HepG2 (cell line): Measurements from ENCODE around the gene RGS19. TPM values are rescaled to one million over a fixed set of nuclear protein-coding genes. Genes with fewer than 3 reads are reported as not detected.

Experiments used
- BCL6 ChIP-seq: IDR thresholded peaks from 2 replicates; pipeline ENCODE4 v1.6.1; 2016; ENCODE audit warnings: missing genetic modification reagents, missing compliant biosample characterization
- CBFB ChIP-seq: sonication (generic); formaldehyde crosslinking; IDR thresholded peaks from 2 replicates; pipeline ENCODE4 v1.4.0; 2020; ENCODE audit warnings: missing genetic modification reagents
- CCDC6 ChIP-seq: sonication (generic); formaldehyde crosslinking; IDR thresholded peaks from 2 replicates; pipeline ENCODE4 v1.8.1; 2022; ENCODE audit warnings: mild to moderate bottlenecking, missing genetic modification reagents, moderate library complexity
- DPF2 ChIP-seq: sonication (generic); formaldehyde crosslinking; IDR thresholded peaks from 2 replicates; pipeline ENCODE4 v1.4.0; 2020; ENCODE audit warnings: mild to moderate bottlenecking, low read depth, missing genetic modification reagents, borderline replicate concordance
- ELF1 ChIP-seq: sonication (generic); formaldehyde crosslinking; IDR thresholded peaks from 2 replicates; pipeline ENCODE4 v1.4.0; 2020; ENCODE audit warnings: missing genetic modification reagents
- IRF2 ChIP-seq: IDR thresholded peaks from 2 replicates; pipeline ENCODE4 v1.6.1; 2018; ENCODE audit warnings: missing genetic modification reagents, missing compliant biosample characterization
- KLF16 ChIP-seq, 2 experiments: sonication (generic) in 1 of 2; formaldehyde crosslinking in 1 of 2; IDR thresholded peaks; 2 replicates each; pipeline versions ENCODE4 v1.6.1 to v1.8.0; 2016 to 2023; ENCODE audit warnings: missing genetic modification reagents in 2 of 2, missing compliant biosample characterization in 1 of 2
- LCORL ChIP-seq, 2 experiments: fragments of 450-650 bp in 1 of 2; sonication (generic) in 1 of 2; formaldehyde crosslinking in 1 of 2; IDR thresholded peaks; 2 replicates each; pipeline versions ENCODE4 v1.5.0 to v1.6.1; 2017 to 2020; ENCODE audit warnings: antibody characterized with exemption in 1 of 2, missing genetic modification reagents in 1 of 2
- MXI1 ChIP-seq: IDR thresholded peaks from 3 replicates; pipeline ENCODE4 v1.6.1; 2012; ENCODE audit warnings: low read depth, low read length, inconsistent platforms, borderline replicate concordance
- MZF1 ChIP-seq: sonication (generic); formaldehyde crosslinking; IDR thresholded peaks from 2 replicates; pipeline ENCODE4 v1.8.1; 2023; ENCODE audit warnings: mild to moderate bottlenecking, missing genetic modification reagents, borderline replicate concordance
- REPIN1 ChIP-seq: sonication (generic); formaldehyde crosslinking; IDR thresholded peaks from 2 replicates; pipeline ENCODE4 v1.8.0; 2022; ENCODE audit warnings: missing genetic modification reagents, low read depth, mild to moderate bottlenecking, borderline replicate concordance
- RFX5 ChIP-seq: IDR thresholded peaks from 2 replicates; pipeline ENCODE4 v1.6.1; 2011; ENCODE audit warnings: low read depth, low read length, improper control_type of control experiment
- RXRB ChIP-seq: IDR thresholded peaks from 2 replicates; pipeline ENCODE4 v1.6.1; 2016; ENCODE audit warnings: borderline replicate concordance, missing genetic modification reagents, missing compliant biosample characterization
- TAF1 ChIP-seq: sonication (generic); formaldehyde crosslinking; IDR thresholded peaks from 2 replicates; pipeline ENCODE4 v1.4.0; 2020; ENCODE audit warnings: missing genetic modification reagents
- ZNF124 ChIP-seq: sonication (generic); formaldehyde crosslinking; IDR thresholded peaks from 2 replicates; pipeline ENCODE4 v1.4.0; 2020; ENCODE audit warnings: missing genetic modification reagents
- ZNF232 ChIP-seq: sonication (generic); formaldehyde crosslinking; IDR thresholded peaks from 2 replicates; pipeline ENCODE4 v1.4.0; 2020; ENCODE audit warnings: missing genetic modification reagents, borderline replicate concordance
- ZNF335 ChIP-seq: sonication (generic); formaldehyde crosslinking; IDR thresholded peaks from 2 replicates; pipeline ENCODE4 v1.4.0; 2020; ENCODE audit warnings: missing genetic modification reagents
- polyA plus RNA-seq, 8 experiments: library from polyadenylated mRNA; depleted of rRNA in 3 of 8; stranded (reverse) in 7 of 8; unstranded in 1 of 8; fragments of >200 nt; fragmentation: Illumina TruSeq in 4 of 8; extraction: Trizol in 4 of 8; gene quantifications; 2 replicates each; pipeline versions ENCODE4 v1.2.1 to v1.2.3, GENCODE V29; 2011 to 2016; ENCODE audit warnings: low read depth in 4 of 8, missing spikeins in 1 of 8, mixed read lengths in 1 of 8; ENCODE audit not compliant: insufficient read depth in 1 of 8
- total RNA-seq, 5 experiments: library from RNA; depleted of rRNA; stranded (reverse); fragments of >200 nt; fragmentation: Illumina TruSeq; extraction: Trizol; gene quantifications; 2 replicates each; pipeline ENCODE4 v1.2.3, GENCODE V29; 2016; ENCODE audit warnings: low read depth in 1 of 5
- TF ChIP-seq, protein P1 (sequence below): sonication (generic); formaldehyde crosslinking; IDR thresholded peaks from 2 replicates; pipeline ENCODE4 v1.8.1; 2023; ENCODE audit warnings: mild to moderate bottlenecking, missing genetic modification reagents
- TF ChIP-seq, protein P2 (sequence below): IDR thresholded peaks from 2 replicates; pipeline ENCODE4 v1.6.1; 2016
- TF ChIP-seq, protein P3 (sequence below): IDR thresholded peaks from 2 replicates; pipeline ENCODE4 v1.6.1; 2018; ENCODE audit warnings: missing genetic modification reagents
- TF ChIP-seq, protein P4 (sequence below): sonication (generic); formaldehyde crosslinking; IDR thresholded peaks from 2 replicates; pipeline ENCODE4 v1.5.1; 2020; ENCODE audit warnings: mild to moderate bottlenecking, moderate library complexity, missing genetic modification reagents
- TF ChIP-seq, protein P5 (sequence below): IDR thresholded peaks from 2 replicates; pipeline ENCODE4 v1.6.1; 2016; ENCODE audit warnings: missing compliant biosample characterization, missing genetic modification reagents, borderline replicate concordance

RGS19 gene
- total and polyA plus RNA-seq, 2 of the 13 experiments (the other 11 are each of a cell fraction or from before 2014, with no cell fraction given), result 10.7 to 11.9 TPM

DNA sequence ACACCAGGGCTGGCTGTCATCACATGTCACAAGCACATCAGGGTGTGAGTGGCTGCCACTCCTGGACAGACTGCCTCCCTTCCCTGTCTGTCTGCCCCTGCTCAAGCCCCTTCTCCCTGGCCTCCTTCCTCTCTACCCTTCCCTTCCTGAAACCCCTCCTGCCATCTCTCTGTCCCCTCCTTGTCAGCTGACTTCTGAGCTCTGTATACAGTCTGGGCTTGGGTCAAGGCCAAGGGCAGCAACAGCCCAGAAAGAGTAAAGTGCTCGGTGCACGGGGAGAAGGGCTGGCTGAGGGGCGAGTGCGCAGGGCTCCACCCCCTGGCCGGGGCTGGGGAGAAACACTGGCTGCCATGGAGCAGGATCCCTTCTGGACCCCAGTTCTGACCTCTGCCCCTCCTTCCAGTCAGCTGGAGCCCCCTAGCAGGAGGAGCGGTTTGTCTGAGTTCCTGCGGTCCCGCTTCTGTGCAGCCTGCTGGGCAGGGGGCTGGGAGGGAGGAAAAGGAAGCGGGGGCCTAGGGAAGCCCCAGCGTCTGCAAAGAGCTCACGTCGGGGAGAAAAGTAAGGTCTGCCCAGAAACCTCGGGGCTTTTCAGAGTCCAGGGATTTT, 2.9 kb upstream of the RGS19 start (continued):
- TF ChIP-seq, protein P1, sequence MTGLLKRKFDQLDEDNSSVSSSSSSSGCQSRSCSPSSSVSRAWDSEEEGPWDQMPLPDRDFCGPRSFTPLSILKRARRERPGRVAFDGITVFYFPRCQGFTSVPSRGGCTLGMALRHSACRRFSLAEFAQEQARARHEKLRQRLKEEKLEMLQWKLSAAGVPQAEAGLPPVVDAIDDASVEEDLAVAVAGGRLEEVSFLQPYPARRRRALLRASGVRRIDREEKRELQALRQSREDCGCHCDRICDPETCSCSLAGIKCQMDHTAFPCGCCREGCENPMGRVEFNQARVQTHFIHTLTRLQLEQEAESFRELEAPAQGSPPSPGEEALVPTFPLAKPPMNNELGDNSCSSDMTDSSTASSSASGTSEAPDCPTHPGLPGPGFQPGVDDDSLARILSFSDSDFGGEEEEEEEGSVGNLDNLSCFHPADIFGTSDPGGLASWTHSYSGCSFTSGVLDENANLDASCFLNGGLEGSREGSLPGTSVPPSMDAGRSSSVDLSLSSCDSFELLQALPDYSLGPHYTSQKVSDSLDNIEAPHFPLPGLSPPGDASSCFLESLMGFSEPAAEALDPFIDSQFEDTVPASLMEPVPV (CRISPR knock-in tag), result peak; percentile 29; the same call in 1 of the 2 replicates
- TF ChIP-seq ZNF335 (CRISPR knock-in tag) (0 out of 2 replicates have a peak, but pooled peaks have one; percentile 53), BCL6 (peak; percentile 77), DPF2 (CRISPR knock-in tag) (no peak), IRF2 (CRISPR knock-in tag) (peak; percentile 27; the same call in 1 of the 2 replicates), ELF1 (CRISPR knock-in tag) (0 out of 2 replicates have a peak, but pooled peaks have one; percentile 36), REPIN1 (no peak), RFX5 (0 out of 2 replicates have a peak, but pooled peaks have one; percentile 18), KLF16 (CRISPR knock-in tag; IDR thresholded peaks at IDR 0.05) (peak in 1 of 2 experiments; percentile 55; a peak in 1 of 4 replicates), CCDC6 (CRISPR knock-in tag) (no peak), LCORL (IDR thresholded peaks at IDR 0.05) (no peak), LCORL (CRISPR knock-in tag; IDR thresholded peaks at IDR 0.05) (0 out of 2 replicates have a peak, but pooled peaks have one; percentile 38), CBFB (CRISPR knock-in tag) (0 out of 2 replicates have a peak, but pooled peaks have one; percentile 31), MZF1 (CRISPR knock-in tag) (no peak), RXRB (CRISPR knock-in tag) (peak; percentile 83), MXI1 (0 out of 3 replicates have a peak, but pooled peaks have one; percentile 31), ZNF124 (no peak), ZNF232 (CRISPR knock-in tag) (no peak), TAF1 (CRISPR knock-in tag) (peak; percentile 34; the same call in 1 of the 2 replicates)
- TF ChIP-seq, protein P2, sequence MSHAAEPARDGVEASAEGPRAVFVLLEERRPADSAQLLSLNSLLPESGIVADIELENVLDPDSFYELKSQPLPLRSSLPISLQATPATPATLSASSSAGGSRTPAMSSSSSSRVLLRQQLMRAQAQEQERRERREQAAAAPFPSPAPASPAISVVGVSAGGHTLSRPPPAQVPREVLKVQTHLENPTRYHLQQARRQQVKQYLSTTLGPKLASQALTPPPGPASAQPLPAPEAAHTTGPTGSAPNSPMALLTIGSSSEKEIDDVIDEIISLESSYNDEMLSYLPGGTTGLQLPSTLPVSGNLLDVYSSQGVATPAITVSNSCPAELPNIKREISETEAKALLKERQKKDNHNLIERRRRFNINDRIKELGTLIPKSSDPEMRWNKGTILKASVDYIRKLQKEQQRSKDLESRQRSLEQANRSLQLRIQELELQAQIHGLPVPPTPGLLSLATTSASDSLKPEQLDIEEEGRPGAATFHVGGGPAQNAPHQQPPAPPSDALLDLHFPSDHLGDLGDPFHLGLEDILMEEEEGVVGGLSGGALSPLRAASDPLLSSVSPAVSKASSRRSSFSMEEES (CRISPR knock-in tag), result peak; percentile 86; the same call in 1 of the 2 replicates
- TF ChIP-seq, protein P3, sequence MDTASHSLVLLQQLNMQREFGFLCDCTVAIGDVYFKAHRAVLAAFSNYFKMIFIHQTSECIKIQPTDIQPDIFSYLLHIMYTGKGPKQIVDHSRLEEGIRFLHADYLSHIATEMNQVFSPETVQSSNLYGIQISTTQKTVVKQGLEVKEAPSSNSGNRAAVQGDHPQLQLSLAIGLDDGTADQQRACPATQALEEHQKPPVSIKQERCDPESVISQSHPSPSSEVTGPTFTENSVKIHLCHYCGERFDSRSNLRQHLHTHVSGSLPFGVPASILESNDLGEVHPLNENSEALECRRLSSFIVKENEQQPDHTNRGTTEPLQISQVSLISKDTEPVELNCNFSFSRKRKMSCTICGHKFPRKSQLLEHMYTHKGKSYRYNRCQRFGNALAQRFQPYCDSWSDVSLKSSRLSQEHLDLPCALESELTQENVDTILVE, result peak; percentile 78
- TF ChIP-seq, protein P4, sequence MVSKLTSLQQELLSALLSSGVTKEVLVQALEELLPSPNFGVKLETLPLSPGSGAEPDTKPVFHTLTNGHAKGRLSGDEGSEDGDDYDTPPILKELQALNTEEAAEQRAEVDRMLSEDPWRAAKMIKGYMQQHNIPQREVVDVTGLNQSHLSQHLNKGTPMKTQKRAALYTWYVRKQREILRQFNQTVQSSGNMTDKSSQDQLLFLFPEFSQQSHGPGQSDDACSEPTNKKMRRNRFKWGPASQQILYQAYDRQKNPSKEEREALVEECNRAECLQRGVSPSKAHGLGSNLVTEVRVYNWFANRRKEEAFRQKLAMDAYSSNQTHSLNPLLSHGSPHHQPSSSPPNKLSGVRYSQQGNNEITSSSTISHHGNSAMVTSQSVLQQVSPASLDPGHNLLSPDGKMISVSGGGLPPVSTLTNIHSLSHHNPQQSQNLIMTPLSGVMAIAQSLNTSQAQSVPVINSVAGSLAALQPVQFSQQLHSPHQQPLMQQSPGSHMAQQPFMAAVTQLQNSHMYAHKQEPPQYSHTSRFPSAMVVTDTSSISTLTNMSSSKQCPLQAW (CRISPR knock-in tag), result peak; percentile 26; the same call in 1 of the 2 replicates
- TF ChIP-seq, protein P5, sequence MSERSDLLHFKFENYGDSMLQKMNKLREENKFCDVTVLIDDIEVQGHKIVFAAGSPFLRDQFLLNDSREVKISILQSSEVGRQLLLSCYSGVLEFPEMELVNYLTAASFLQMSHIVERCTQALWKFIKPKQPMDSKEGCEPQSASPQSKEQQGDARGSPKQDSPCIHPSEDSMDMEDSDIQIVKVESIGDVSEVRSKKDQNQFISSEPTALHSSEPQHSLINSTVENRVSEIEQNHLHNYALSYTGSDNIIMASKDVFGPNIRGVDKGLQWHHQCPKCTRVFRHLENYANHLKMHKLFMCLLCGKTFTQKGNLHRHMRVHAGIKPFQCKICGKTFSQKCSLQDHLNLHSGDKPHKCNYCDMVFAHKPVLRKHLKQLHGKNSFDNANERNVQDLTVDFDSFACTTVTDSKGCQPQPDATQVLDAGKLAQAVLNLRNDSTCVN (CRISPR knock-in tag), result peak; percentile 47; the same call in 1 of the 2 replicates
